Mesodermal cell (in vitro differentiated cells): Measurements from ENCODE around the gene ST8SIA6.
"Not testable (repeated sequence)": the region's sequence is repeated elsewhere in the genome, so short reads cannot be mapped to it uniquely, and the experiment has no call there.

Experiments
- H3K27ac ChIP-seq: 2 replicates; pipeline ENCODE4 v1.7.0; 2013; ENCODE audit warnings: mild to moderate bottlenecking, low read depth, low read length, moderate library complexity; ENCODE audit not compliant: severe bottlenecking
- H3K36me3 ChIP-seq: 2 replicates; pipeline ENCODE4 v1.7.1; 2013; ENCODE audit warnings: mild to moderate bottlenecking, low read length, moderate library complexity; ENCODE audit not compliant: control insufficient read depth, insufficient read depth
- H3K4me1 ChIP-seq: one replicate; pipeline ENCODE4 v1.7.1; 2013; ENCODE audit warnings: mild to moderate bottlenecking, low read length; ENCODE audit not compliant: insufficient read depth, control insufficient read depth, poor library complexity, severe bottlenecking
- H3K4me3 ChIP-seq: 2 replicates; pipeline ENCODE4 v1.7.0; 2013; ENCODE audit warnings: low read length, control low read depth, mild to moderate bottlenecking; ENCODE audit not compliant: insufficient read depth, poor library complexity, severe bottlenecking; ENCODE audit errors: extremely low read depth
- H3K9me3 ChIP-seq: 2 replicates; pipeline ENCODE4 v1.7.1; 2013; ENCODE audit warnings: mild to moderate bottlenecking, low read length, moderate library complexity; ENCODE audit not compliant: control insufficient read depth
- WGBS, 2 experiments: methylation state at CpG; one replicate each; pipeline ENCODE4 v1.1.5; 2013; ENCODE audit warnings: missing lambda C conversion rate in 2 of 2; ENCODE audit not compliant: insufficient coverage in 2 of 2; 5-methylcytosine and 5-hydroxymethylcytosine counted together

The ST8SIA6 gene

DNA sequence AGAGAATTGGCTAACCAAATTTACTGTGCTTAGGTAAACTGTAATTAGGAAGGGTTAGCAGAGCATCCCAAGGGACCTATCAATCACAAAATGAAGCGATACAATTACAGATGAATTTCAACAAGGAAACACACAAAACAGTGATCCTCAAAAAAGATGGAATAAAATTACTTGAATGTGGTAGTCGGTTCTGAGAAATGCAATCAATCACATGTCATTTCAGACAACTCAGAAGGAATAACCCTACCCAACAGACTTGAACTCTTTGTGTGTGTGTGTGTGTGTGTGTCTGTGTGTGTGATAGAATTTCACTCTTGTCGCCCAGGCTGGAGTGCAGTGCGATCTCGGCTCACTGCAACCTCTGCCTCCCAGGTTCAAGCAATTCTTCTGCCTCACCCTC is 43.5 kb downstream of the ST8SIA6 start:
- 80 to 100% methylated on average over 1 of the region's 5 CpGs for WGBS, 2 experiments
- peaks cover 3% of the 10 kb centered on the region for H3K4me1 ChIP-seq
- H3K36me3 ChIP-seq: no peaks in the 10 kb centered on the region
- H3K27ac ChIP-seq: no peak overlapping the region
- H3K4me3 ChIP-seq: no peak overlapping the region
- no peaks in the 10 kb centered on the region for H3K9me3 ChIP-seq

DNA sequence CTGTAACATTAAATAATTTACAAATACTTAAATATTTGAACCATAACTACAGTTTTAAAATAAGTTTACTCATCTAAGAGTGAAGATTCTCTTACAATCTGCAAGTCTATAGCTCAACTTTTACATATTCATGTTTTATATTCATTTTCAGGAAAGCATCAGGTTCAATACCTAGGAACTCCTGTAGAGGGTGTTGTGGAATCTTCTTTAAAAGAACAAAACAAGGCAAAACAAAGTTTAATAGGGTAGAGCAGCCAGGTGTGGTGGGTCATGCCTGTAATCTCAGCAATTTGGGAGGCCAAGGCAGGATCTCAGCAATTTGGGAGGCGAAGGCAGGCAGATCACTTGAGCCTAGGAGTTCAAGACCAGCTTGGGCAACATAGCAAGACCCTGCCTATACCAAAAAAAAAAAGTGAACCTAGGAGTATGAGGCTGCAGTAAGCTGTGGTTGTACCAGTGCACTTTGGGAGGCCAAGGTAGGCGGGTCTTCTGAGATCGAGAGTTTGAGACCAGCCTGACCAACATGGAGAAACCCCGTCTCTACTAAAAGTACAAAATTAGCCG is 45.1 kb downstream of the ST8SIA6 start:
- no peak overlapping the region for H3K27ac ChIP-seq
- 89 to 98% methylated on average over 3 to 4 of the region's 5 CpGs for WGBS, 2 experiments
- no peaks in the 10 kb centered on the region for H3K9me3 ChIP-seq
- peaks cover 3% of the 10 kb centered on the region for H3K4me1 ChIP-seq
- H3K4me3 ChIP-seq: no peak overlapping the region
- H3K36me3 ChIP-seq: no peaks in the 10 kb centered on the region

DNA sequence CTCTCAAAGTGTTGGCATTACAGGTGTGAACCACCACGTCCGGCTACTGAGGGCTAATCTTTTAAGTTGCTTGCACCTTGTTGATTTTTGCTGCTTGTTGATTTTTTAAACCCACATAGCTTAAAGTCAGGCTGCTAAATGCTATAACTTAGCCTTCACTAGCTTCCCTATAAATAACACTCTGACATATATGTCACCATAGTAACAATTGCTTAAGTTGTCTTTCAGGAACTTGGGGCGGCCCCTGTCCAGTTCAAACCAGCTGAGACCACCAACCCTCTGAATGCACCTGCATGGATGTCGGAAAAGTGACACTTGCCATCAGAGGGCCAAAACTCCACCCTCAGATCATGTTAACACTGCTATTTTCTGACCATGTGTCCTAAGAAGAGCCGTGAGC is 47.3 kb downstream of the ST8SIA6 start:
- Histone ChIP-seq H3K4me1 (peaks cover 3% of the 10 kb centered on the region), H3K4me3 (no peak overlapping the region), H3K36me3 (no peaks in the 10 kb centered on the region), H3K27ac (no peak overlapping the region), H3K9me3 (no peaks in the 10 kb centered on the region)
- WGBS, 2 experiments: 90 to 92% methylated on average over 3 to 4 of the region's 5 CpGs

DNA sequence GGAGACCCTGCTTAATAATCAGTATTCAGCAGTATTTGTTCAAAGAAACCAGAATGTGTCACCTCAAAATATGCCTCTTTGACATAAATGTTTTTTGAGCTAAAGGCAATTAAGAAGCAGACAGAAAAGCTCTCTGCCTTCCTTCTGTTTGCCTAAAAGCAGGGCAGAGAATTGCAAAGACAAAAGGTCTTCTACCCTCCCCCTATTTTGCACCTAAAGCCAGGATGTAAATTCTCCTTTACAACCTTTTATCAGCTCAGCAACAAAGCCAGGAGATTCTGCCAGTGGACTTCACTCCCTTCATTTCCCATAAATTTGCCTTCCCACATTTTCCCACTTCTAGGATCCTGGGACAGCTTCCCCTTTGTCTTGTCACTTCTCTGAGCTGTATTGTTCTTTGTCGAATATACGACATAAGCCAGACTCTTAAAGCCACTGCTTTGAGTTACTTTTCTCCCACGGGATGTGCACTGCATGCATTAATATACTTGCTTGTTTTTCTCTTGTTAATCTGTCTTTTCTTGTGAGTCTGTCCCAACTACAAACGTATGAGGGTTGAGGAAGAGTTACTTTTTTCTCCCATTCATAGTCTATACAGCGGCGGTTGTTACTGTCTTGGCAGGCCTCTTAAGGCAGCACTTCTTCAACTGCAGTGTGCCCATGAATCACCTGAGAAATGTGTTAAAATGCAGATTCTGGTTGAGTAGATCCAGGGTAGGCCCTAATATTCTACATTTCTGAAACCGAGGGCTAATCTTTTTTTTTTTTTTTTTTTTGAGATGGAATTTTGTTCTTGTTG is 48.2 kb downstream of the ST8SIA6 start:
- peaks cover 3% of the 10 kb centered on the region for H3K4me1 ChIP-seq
- H3K4me3 ChIP-seq: no peak overlapping the region
- H3K9me3 ChIP-seq: no peaks in the 10 kb centered on the region
- no peaks in the 10 kb centered on the region for H3K36me3 ChIP-seq
- H3K27ac ChIP-seq: peak overlapping the region; percentile 45
- 20% methylated on average over 1 of the region's 7 CpGs; no CpG with 5 or more reads in 1 of the 2 experiments for WGBS, 2 experiments

DNA sequence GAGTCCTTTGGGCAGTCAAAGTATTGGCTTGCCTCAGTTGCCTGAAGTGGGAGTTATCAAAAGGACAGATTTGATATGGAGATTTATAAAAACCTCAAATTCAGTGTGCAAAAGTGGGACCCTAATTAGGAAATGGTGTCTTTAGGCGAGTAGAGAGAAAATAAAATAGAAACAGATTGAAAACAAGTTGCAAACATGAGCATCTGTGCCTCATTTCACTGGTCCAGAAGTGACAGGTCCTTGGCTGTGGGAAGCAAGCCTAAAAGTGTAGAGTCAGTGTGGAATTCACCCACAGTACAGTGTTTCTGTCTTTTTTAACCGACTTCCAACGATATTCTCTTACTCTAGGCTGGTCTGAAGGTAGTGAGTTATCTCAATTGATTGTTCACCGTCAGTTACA is 51.2 kb downstream of the ST8SIA6 start:
- 67 to 89% methylated on average over 2 to 3 of the region's 4 CpGs for WGBS, 2 experiments
- H3K36me3 ChIP-seq: no peaks in the 10 kb centered on the region
- H3K4me3 ChIP-seq: no peak overlapping the region
- H3K4me1 ChIP-seq: peaks cover 3% of the 10 kb centered on the region
- H3K9me3 ChIP-seq: no peaks in the 10 kb centered on the region
- H3K27ac ChIP-seq: no peak overlapping the region

DNA sequence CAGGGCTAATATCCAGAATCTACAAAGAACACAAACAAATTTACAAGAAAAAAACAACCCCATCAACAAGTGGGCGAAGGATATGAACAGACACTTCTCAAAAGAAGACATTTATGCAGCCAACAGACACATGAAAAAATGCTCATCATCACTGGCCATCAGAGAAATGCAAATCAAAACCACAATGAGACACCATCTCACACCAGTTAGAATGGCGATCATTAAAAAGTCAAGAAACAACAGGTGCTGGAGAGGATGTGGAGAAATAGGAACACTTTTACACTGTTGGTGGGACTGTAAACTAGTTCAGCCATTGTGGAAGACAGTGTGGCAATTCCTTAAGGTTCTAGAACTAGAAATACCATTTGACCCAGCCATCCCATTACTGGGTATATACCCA is 52.4 kb downstream of the ST8SIA6 start:
- H3K9me3 ChIP-seq, H3K4me1 ChIP-seq, H3K36me3 ChIP-seq, H3K4me3 ChIP-seq, H3K27ac ChIP-seq: not testable (repeated sequence)
- no CpG with 5 or more reads among the region's 2 CpGs for WGBS, 2 experiments

DNA sequence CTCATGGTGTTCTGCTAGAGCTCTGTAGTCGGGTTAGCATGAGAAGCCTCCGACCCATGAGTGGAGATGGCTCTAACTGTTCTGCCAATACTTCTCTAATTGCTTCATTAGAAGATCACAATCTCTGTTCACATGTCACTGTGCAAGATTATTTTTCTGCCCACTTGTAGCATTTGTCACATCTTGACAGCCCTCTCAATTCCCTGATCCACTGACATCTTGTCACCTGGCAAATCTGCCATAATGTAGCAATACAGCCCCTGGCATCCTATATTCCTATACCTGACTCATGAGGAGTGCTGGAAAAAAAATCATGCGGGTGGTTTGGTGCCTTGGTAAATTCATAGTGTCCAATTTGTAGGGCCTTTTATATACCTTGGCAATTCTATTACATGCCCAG is 58.4 kb downstream of the ST8SIA6 start:
- no peak overlapping the region for H3K4me3 ChIP-seq
- H3K4me1 ChIP-seq: no peaks in the 10 kb centered on the region
- no peaks in the 10 kb centered on the region for H3K9me3 ChIP-seq
- 87 to 92% methylated on average over 2 to 3 of the region's 3 CpGs for WGBS, 2 experiments
- H3K36me3 ChIP-seq: no peaks in the 10 kb centered on the region
- no peak overlapping the region for H3K27ac ChIP-seq

DNA sequence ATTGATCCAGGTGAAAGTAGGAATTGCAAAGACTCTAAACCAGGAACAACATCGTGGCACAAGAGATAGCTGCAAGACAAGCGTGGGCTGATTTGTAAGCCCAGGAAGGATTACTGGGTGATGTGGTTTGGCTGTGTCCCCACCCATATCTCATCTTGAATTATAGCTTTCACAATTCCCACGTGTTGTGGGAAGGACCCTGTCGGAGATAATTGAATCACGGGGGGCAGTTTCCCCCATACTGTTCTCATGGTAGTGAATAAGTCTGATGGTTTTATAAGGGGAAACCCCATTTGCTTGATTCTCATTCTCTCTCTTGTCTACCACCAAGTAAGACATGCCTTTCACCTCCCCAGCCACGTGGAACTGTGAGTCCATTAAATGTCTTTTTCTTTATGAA is 59.5 kb downstream of the ST8SIA6 start:
- H3K36me3 ChIP-seq: no peaks in the 10 kb centered on the region
- 71% methylated on average over 1 of the region's 6 CpGs; no CpG with 5 or more reads in 1 of the 2 experiments for WGBS, 2 experiments
- H3K9me3 ChIP-seq: no peaks in the 10 kb centered on the region
- H3K4me3 ChIP-seq: no peak overlapping the region
- H3K4me1 ChIP-seq: no peaks in the 10 kb centered on the region
- H3K27ac ChIP-seq: no peak overlapping the region

DNA sequence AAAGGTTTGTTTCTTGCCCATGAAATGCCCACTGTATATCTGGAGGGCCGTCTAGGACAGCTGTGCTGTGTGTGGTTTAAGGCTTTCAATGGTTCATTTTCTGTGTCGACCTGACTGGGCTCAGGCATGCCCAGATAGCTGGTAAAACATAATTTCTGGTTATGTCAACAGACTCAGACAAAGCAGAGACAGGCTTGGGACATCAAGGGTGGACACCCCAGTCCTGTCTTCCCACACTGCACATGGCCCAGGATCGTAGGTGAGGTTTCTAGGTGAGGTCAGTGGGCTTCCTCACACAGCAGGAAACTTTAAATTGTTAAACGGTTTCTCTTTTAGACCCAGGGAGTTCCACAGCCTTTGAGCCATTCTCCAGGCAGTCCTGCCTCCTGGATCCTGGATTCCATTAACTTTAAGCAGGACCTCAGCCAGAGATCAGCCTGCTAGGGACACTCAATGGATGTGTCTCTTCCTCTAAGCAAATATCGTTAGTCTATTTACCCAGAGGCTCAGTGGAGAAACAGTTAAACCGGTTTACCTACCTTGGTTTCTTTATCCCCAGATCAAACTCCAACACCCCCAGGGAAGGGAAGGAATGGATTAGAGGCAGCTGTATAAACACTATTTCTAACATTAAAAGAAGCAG is 66.4 kb downstream of the ST8SIA6 start:
- Histone ChIP-seq H3K36me3 (no peaks in the 10 kb centered on the region), H3K4me1 (no peaks in the 10 kb centered on the region), H3K4me3 (no peak overlapping the region), H3K27ac (no peak overlapping the region), H3K9me3 (no peaks in the 10 kb centered on the region)
- 20 to 65% methylated on average over 1 to 4 of the region's 6 CpGs for WGBS, 2 experiments

DNA sequence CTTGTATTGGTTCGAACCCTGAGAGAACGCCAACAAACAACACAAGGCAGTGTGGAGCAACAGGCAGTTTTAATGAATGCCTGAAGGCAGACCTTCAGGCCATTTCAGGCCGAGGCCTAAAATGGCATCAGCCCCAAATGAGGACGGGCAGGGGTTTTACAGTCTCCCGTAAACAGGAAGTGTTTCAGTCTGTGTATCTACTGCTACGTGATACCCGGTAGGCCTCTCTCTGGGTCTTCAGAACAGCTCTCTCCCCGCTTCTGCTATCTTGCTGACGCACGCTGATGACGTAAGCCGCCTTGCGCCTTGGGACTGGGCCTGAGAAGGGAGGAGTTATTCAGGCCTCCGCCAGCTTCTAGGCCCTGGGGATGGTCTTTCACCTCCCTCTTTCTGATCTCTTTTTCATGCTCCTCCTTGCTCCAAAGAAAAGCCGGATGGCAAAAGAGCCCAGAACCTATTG is 67.7 kb downstream of the ST8SIA6 start:
- H3K9me3 ChIP-seq: no peaks in the 10 kb centered on the region

DNA sequence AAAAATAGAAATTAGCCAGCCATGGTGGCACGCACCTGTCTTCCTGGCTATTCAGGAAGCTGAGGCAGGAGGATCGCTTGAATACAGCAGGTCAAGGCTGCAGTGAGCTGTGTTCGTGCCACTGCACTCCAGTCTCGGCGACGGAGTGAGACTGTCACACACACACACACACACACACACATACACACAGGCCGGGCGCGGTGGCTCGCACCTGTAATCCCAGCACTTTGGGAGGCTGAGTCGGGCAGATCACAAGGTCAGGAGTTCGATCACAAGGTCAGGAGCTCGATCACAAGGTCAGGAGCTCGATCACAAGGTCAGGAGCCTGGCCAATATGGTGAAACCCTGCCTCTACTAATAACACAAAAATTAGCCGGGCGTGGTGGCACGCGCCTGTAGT is 68.4 kb downstream of the ST8SIA6 start:
- Histone ChIP-seq H3K4me3 (no peak overlapping the region), H3K27ac (no peak overlapping the region), H3K9me3 (no peaks in the 10 kb centered on the region), H3K36me3 (no peaks in the 10 kb centered on the region), H3K4me1 (no peaks in the 10 kb centered on the region)
- WGBS, 2 experiments: 89 to 99% methylated on average over 8 to 16 of the region's 18 CpGs

More for the DNA sequence above, 67.7 kb downstream of the ST8SIA6 start:
- H3K4me1 ChIP-seq: no peaks in the 10 kb centered on the region
- H3K4me3 ChIP-seq: no peak overlapping the region
- 94 to 97% methylated on average over 13 to 15 of the region's 15 CpGs for WGBS, 2 experiments
- no peak overlapping the region for H3K27ac ChIP-seq
- no peaks in the 10 kb centered on the region for H3K36me3 ChIP-seq
